GM12878 (cell line): Measurements from ENCODE around the gene TMEM255B. TPM values are rescaled to one million over a fixed set of nuclear protein-coding genes. Genes with fewer than 3 reads are reported as not detected.

Experiments used
- ATAC-seq: fragments of 200-7000 bp; cut with Tn5 transposase; 3 replicates; pipeline ENCODE4 v1.9.1; 2020; ENCODE audit warnings: mild to moderate bottlenecking, moderate library complexity
- BruUV-seq: library from RNA; stranded (reverse); fragments of 400-500 nt; replicated peaks from 2 replicates; lab custom pipeline; 2021; lab: Mats Ljungman, UMichigan
- CTCF ChIA-PET: fragments of 300-600 bp; sonication (Branson Sonifier 250); formaldehyde crosslinking; extraction: SDS; loops from one replicate; lab custom pipeline; 2021; ENCODE audit warnings: inconsistent platforms; lab: Yijun Ruan, JAX
- POLR2A ChIA-PET: fragments of 350-600 bp; formaldehyde crosslinking; extraction: SDS; loops from one replicate; lab custom pipeline; 2021; ENCODE audit warnings: inconsistent platforms; lab: Charles Lee
- RAD21 ChIA-PET: fragments of 300-600 bp; sonication (Branson Sonifier 250); formaldehyde crosslinking; loops from one replicate; lab custom pipeline; 2023; ENCODE audit warnings: antibody characterized with exemption; ENCODE audit not compliant: unreplicated experiment; lab: Charles Lee
- SMC1A ChIA-PET: fragments of 300-600 bp; sonication (Branson Sonifier 250); formaldehyde crosslinking; loops from one replicate; lab custom pipeline; 2023; ENCODE audit not compliant: unreplicated experiment, uncharacterized antibody; lab: Charles Lee
- DNase-seq: peaks from one replicate; pipeline ENCODE4 v3.0.0-alpha.2; 2011; ENCODE audit warnings: low read depth, low spot score
- FAIRE-seq: peaks from 3 replicates; lab custom pipeline; 2011; peaks lifted over from hg19 to GRCh38; lab: Jason Lieb, UNC
- H2AFZ ChIP-seq: 2 replicates; pipeline ENCODE4 v1.6.0; 2011; ENCODE audit warnings: low read depth, low read length, control low read depth; ENCODE audit not compliant: control insufficient read depth
- H3K27ac ChIP-seq: 2 replicates; pipeline ENCODE4 v1.5.1; 2011; ENCODE audit warnings: control low read depth; ENCODE audit not compliant: control insufficient read depth, insufficient read depth
- H3K27me3 ChIP-seq, 2 experiments: replicated peaks in 1 of 2; 2 replicates each; pipeline versions ENCODE4 v1.6.0 to v1.6.1; 2011; ENCODE audit warnings: low read length in 1 of 2; ENCODE audit not compliant: control insufficient read depth in 2 of 2, insufficient read depth in 2 of 2
- H3K36me3 ChIP-seq, 2 experiments: 2 replicates each; pipeline ENCODE4 v1.5.1; 2011; ENCODE audit warnings: low read length in 1 of 2; ENCODE audit not compliant: control insufficient read depth in 2 of 2, insufficient read depth in 2 of 2
- H3K4me1 ChIP-seq: 2 replicates; pipeline ENCODE4 v1.6.1; 2011; ENCODE audit warnings: mild to moderate bottlenecking, low read length, moderate library complexity, mixed read lengths; ENCODE audit not compliant: control insufficient read depth, insufficient read depth
- H3K4me2 ChIP-seq: 2 replicates; pipeline ENCODE4 v1.6.0; 2011; ENCODE audit warnings: control low read depth; ENCODE audit not compliant: control insufficient read depth, insufficient read depth
- H3K4me3 ChIP-seq: fragments of 200-600 bp; sonication (generic); 2 replicates; pipeline ENCODE4 v1.5.1; 2016
- H3K79me2 ChIP-seq: 2 replicates; pipeline ENCODE4 v1.6.0; 2011; ENCODE audit warnings: low read length; ENCODE audit not compliant: control insufficient read depth, insufficient read depth
- H3K9ac ChIP-seq: 2 replicates; pipeline ENCODE4 v1.8.0; 2011; ENCODE audit warnings: low read length, control low read depth, mixed read lengths; ENCODE audit not compliant: control insufficient read depth, insufficient read depth
- H3K9me3 ChIP-seq: replicated peaks from 3 replicates; pipeline ENCODE4 v1.5.1; 2011; ENCODE audit warnings: mild to moderate bottlenecking, low read length; ENCODE audit not compliant: control insufficient read depth, insufficient read depth
- H4K20me1 ChIP-seq: 2 replicates; pipeline ENCODE4 v1.6.0; 2011; ENCODE audit not compliant: control insufficient read depth, insufficient read depth
- CEBPB ChIP-seq, 2 experiments: fragments of 150-350 bp in 1 of 2; IDR thresholded peaks; 2 replicates each; pipeline ENCODE4 v1.6.1; 2012 to 2014; ENCODE audit warnings: low read depth in 2 of 2, low read length in 2 of 2, borderline replicate concordance in 1 of 2, inconsistent platforms in 1 of 2
- CHD2 ChIP-seq: IDR thresholded peaks from 2 replicates; pipeline ENCODE4 v1.6.1; 2011; ENCODE audit warnings: low read depth, low read length, improper control_type of control experiment, borderline replicate concordance
- CHD4 ChIP-seq: fragments of 200-600 bp; sonication (generic); IDR thresholded peaks from 2 replicates; pipeline ENCODE4 v1.6.1; 2016; ENCODE audit warnings: mild to moderate bottlenecking
- GABPA ChIP-seq: IDR thresholded peaks from 2 replicates; pipeline ENCODE4 v1.6.1; 2014; ENCODE audit warnings: antibody characterized with exemption, low read depth, mild to moderate bottlenecking, inconsistent platforms
- KAT2A ChIP-seq: conservative IDR thresholded peaks from 2 replicates; pipeline ENCODE4 v1.6.1; 2011; ENCODE audit warnings: low read depth, low read length; ENCODE audit not compliant: control insufficient read depth
- MTA3 ChIP-seq: IDR thresholded peaks from 2 replicates; pipeline ENCODE4 v1.6.1; 2012; ENCODE audit warnings: low read length, inconsistent platforms, borderline replicate concordance
- MYC ChIP-seq: IDR thresholded peaks from 2 replicates; pipeline ENCODE4 v1.6.1; 2011; ENCODE audit warnings: mild to moderate bottlenecking, low read length, moderate library complexity, inconsistent platforms; ENCODE audit not compliant: insufficient read depth, insufficient replicate concordance, insufficient read length, severe bottlenecking
- NFYB ChIP-seq: IDR thresholded peaks from 2 replicates; pipeline ENCODE4 v1.6.1; 2011; ENCODE audit warnings: low read depth, mild to moderate bottlenecking, low read length, improper control_type of control experiment, moderate library complexity; ENCODE audit not compliant: insufficient read depth
- POLR2A ChIP-seq: IDR thresholded peaks from 2 replicates; pipeline ENCODE4 v1.6.1; 2011; ENCODE audit warnings: low read depth, mild to moderate bottlenecking, low read length
- POLR2AphosphoS2 ChIP-seq: IDR thresholded peaks from 2 replicates; pipeline ENCODE4 v1.6.1; 2011; ENCODE audit warnings: low read depth, mild to moderate bottlenecking, low read length, improper control_type of control experiment, moderate library complexity
- RBBP5 ChIP-seq: fragments of 200-600 bp; sonication (generic); conservative IDR thresholded peaks from 2 replicates; pipeline ENCODE4 v1.6.1; 2016
- RCOR1 ChIP-seq: conservative IDR thresholded peaks from 2 replicates; pipeline ENCODE4 v1.6.1; 2012; ENCODE audit warnings: low read depth, low read length, improper control_type of control experiment
- WGBS: methylation state at CpG from one replicate; pipeline ENCODE4 v1.1.6; 2016; ENCODE audit warnings: low lambda C conversion rate; ENCODE audit not compliant: insufficient replicate concordance, insufficient coverage; ENCODE audit errors: missing lambda C conversion rate; 5-methylcytosine and 5-hydroxymethylcytosine counted together
- in situ Hi-C: fragments of 300-500 bp; cut with MboI; formaldehyde crosslinking; loops from 9 replicates; pipeline ENCODE4 v1.14.3; 2018; ENCODE audit warnings: mixed read lengths
- intact Hi-C: fragments of 100-400 bp; cut with micrococcal nuclease; formaldehyde crosslinking; loops from one replicate; pipeline ENCODE4 v1.14.2; 2022; ENCODE audit not compliant: unreplicated experiment
- polyA plus RNA-seq, 11 experiments: library from polyadenylated mRNA; depleted of rRNA in 4 of 11; unstranded in 6 of 11; stranded (reverse) in 5 of 11; fragments of >200 nt; fragmentation: Nextera tagmentation in 4 of 11; fragmentation: Illumina TruSeq in 1 of 11; extraction: Ambion mirVana in 4 of 11; extraction: Trizol in 1 of 11; gene quantifications; 1 replicate in 1 of 11; 2 replicates in 10 of 11; pipeline versions ENCODE4 v1.2.1 to v1.2.3, GENCODE V29; 2011 to 2016; ENCODE audit warnings: inconsistent platforms in 2 of 11, missing spikeins in 2 of 11, low read depth in 1 of 11
- total RNA-seq, 4 experiments: library from RNA; depleted of rRNA in 3 of 4; stranded (reverse); fragments of >200 nt in 3 of 4; fragmentation: Illumina TruSeq in 1 of 4; extraction: Trizol in 1 of 4; gene quantifications; 2 replicates each; pipeline versions ENCODE4 v1.2.1 to v1.2.3, GENCODE V29; 2013 to 2021
- TF ChIP-seq, protein P1 (sequence below): fragments of 450-650 bp; IDR thresholded peaks from 2 replicates; pipeline ENCODE4 v1.6.1; 2018; ENCODE audit warnings: mild to moderate bottlenecking, low read depth, moderate library complexity; ENCODE audit not compliant: partially characterized antibody

Gene TMEM255B
- total and polyA plus RNA-seq, 10 of the 15 experiments (the other 5 are each of a cell fraction or from before 2014, with no cell fraction given): 0.04 to 0.62 (median 0.13) TPM; not detected in 3

DNA sequence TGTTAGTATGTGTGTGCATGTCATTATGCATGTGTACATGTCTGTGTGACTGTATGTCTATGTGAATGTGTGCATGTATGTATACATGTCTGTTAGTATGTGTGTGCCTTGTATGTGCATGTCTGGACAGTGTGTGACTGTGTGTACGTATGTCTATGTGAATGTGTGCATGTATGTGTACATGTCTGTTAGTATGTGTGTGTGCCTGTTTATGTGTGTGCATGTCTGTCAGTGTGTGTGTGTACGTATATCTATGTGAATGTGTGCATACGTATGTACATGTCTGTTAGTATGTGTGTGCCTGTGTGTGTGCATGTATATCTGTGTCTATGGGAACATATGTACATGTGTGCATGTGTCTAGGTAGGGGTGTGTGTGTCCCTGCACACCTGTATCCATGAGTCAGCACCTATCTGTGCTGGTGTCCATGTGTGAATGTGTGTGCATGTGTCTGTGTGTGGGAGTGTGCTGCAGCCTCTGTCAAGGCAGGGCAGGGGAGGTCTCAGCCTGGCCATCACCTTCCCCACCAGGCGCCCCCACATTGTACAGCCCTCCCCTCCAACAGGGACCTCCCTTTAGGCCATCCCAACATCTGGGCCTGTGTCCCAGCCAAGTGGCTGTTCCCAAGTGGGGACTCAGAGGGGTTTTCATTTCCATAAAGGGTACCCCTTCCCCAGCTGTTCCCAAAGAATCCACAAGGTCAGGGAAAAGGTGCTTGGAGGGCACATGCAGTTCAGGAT lies 100.5 kb downstream of the TMEM255B start:
- Histone ChIP-seq H3K79me2 (no peaks in the 10 kb centered on the region), H3K9me3 (no peaks in the 10 kb centered on the region), H3K27ac (no peak overlapping the region), H3K4me2 (no peak overlapping the region), H3K9ac (no peak overlapping the region), H3K4me1 (no peaks in the 10 kb centered on the region), H2AFZ (no peak overlapping the region), H4K20me1 (no peaks in the 10 kb centered on the region), H3K27me3 (peaks cover 0 to 15% of the 10 kb centered on the region in 2 experiments; a peak in 3 of 4 replicates), H3K4me3 (no peak overlapping the region), H3K36me3 (no peaks in the 10 kb centered on the region)
- 78% methylated on average over 4 of the region's 4 CpGs for WGBS
- ChIA-PET RAD21 (no interaction called here), POLR2A (no interaction called here), CTCF (no interaction called here), SMC1A (no interaction called here)
- ATAC-seq (no peak), DNase-seq (no peak), FAIRE-seq (peak; percentile 57)
- TF ChIP-seq CHD2 (no peak), POLR2A (no peak), RCOR1 (no peak), KAT2A (no peak), MTA3 (no peak), GABPA (no peak), CEBPB (IDR thresholded peaks at IDR 0.05; ENCODE audit: borderline replicate concordance in 1 of 2, low read depth in 2 of 2, low read length in 2 of 2) (no peak), NFYB (no peak), MYC (no peak), RBBP5 (no peak), CHD4 (no peak), POLR2AphosphoS2 (no peak)
- TF ChIP-seq, protein P1, sequence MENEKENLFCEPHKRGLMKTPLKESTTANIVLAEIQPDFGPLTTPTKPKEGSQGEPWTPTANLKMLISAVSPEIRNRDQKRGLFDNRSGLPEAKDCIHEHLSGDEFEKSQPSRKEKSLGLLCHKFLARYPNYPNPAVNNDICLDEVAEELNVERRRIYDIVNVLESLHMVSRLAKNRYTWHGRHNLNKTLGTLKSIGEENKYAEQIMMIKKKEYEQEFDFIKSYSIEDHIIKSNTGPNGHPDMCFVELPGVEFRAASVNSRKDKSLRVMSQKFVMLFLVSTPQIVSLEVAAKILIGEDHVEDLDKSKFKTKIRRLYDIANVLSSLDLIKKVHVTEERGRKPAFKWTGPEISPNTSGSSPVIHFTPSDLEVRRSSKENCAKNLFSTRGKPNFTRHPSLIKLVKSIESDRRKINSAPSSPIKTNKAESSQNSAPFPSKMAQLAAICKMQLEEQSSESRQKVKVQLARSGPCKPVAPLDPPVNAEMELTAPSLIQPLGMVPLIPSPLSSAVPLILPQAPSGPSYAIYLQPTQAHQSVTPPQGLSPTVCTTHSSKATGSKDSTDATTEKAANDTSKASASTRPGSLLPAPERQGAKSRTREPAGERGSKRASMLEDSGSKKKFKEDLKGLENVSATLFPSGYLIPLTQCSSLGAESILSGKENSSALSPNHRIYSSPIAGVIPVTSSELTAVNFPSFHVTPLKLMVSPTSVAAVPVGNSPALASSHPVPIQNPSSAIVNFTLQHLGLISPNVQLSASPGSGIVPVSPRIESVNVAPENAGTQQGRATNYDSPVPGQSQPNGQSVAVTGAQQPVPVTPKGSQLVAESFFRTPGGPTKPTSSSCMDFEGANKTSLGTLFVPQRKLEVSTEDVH: no peak
- BruUV-seq: no TSS peak
- intact Hi-C loops (no loop called here), in situ Hi-C loops (no loop called here)
